HG03103 (cell line): ENCODE measurements around the gene CCDC171.

Experiments used
- ATAC-seq: cut with Tn5 transposase; IDR thresholded peaks from one replicate; pipeline ENCODE4 v1.9.1; 2021; ENCODE audit warnings: low read depth; ENCODE audit not compliant: unreplicated experiment

The CCDC171 gene

DNA sequence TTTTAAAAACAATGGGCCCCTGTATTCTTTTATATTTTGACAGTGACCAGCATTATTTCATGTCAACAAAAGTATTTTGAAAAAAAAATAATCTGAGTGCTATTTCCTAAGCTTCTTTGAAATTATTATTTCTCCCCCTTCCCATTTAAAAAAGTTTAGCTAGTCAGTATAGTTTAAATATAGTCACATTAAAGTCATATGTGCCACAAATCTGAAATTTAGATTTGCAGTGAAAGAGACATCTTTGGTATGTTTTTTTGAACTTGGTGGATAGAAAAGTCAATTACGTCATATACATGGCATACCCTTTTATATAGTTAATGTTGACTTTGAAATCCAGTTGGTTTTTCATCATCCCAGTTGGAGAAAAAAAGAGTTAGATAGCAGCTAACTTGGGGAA lies 297.0 kb downstream of the CCDC171 start:
- no peak for ATAC-seq

DNA sequence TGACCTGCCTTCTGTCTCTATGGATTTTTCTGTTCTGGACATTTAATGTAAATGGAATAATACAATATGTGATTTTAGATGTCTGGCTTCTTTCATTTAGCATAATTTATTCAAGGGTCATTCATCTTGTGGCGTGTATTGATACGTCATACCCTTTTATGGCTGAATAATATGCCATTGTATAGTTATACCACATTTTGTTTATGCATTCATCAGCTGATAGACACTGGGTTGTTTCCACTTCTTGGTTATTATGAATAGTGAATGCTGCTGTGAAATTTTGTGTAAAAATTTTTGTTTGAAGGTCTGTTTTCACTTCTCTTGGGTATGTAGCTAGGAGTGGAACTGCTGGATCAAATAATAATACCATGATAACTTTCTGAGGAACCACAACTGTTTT lies 298.9 kb downstream of the CCDC171 start:
- no peak for ATAC-seq

DNA sequence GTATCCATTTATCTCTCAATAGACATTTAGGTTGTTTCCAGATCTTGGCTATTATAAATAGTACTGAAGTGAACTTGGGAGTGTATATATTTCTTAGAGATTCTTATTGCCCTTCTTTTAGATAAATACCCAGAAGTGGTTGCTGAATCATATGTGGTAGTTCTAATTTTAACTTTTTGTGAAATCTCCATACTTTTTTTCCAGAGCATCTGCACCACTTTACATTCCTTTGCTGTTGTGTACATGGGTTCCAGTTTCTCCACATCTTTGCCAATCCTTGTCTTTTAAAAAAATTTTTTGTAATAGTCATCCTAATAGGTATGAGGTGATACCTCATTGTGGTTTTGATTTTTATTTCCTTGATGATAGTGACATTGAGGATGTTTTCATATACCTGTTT lies 303.7 kb downstream of the CCDC171 start:
- no peak for ATAC-seq

DNA sequence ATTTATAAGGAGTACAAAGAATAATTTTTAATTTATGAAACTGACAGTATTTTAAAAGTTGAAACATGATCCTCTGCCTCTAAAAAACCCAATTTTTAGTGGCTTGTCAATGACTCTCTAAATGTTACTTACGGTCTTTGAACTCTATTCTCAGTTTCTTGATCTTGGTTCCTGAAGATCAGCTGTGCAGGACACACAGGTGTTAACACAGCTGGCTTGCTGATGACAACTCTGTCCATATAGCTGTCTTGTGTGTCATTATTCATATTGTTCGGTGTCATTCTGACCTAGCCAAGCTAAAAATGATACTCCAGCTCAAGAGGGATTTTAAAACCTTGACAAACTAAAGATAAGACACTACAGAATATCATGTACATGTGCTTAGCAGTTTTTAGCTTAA lies 314.5 kb downstream of the CCDC171 start:
- ATAC-seq = no peak

DNA sequence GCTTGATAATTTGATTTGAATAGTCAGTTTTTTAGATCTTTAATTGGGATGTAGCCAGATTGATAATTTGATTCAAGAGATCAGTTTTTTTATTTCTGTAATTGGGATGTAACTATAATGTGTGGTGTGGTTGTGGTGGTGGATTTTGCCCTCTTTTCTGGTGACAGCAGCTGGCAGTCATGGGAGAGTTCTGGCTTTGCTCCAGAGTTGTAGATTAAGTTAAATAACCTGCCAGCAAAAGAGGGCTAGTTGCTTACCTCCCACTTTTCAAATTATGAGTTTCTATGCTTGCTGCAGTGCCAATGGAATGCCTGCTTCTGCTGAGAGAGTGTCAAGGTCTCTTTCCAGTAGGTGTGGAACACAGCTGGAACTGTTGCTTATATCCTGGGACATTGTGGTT lies 315.1 kb downstream of the CCDC171 start:
- ATAC-seq = no peak

DNA sequence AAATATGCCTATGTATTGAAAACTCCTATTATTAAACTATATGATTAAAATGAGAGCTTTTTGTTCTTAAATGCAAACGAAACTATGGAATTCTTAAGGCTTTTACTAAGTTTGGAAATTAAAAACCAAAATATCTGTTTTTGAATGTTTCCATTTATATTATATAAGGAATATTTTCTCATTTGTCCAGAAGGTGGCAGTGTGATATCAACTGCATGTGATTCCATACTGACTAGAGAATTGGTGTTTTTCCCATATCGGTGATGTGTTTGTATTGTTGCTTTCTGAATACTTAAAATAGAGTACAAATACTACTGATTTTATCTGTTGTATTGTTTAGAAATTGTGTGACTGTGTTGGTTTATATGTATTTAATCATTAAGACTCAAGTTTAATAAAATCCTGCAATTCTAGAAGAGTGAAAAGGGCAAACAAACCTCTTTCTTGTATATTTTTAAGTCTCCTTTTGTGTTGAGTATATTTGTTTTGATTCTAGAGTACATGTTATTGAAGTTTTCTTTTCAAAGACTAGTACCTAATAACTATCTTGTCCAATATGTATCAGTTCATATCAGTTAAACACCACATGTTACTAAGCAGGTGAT lies 320.8 kb downstream of the CCDC171 start:
- ATAC-seq = no peak

DNA sequence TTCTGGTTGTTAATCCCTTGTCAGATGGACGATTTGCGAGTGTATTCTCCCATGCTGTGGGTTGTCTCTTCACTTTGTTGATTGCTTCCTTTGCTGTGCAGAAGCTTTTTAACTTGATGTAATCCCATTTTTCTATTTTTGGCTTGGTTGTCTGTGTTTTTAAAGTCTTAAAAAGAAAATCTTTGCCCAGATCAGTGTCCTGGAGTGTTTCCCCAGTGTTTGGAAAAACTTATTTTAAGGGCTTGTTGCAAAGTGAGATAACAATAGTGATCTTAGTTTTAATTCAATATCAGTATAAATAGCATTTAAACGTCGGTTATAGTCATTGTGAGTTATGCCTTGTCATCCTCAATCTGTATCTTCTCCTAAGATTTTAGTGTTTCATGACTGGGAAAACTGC lies 329.5 kb downstream of the CCDC171 start:
- ATAC-seq = no peak

DNA sequence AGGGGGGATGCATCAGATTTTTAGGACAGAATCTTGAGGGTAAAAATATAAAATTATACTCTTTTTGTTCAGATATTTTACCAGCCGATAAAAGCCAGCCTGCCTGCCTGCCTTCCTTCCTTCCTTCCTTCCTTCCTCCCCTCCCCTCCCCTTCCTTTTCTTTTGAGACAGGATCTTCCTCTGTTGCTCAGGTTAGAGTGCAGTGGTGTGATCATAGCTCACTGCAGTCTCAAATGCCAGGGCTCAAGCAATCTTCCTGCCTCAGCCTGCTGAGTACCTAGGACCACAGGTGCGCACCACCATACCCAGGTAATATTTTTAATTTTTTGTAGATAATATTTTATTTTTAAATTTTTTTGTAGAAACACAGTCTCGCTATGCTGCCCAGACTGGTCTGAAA lies 330.0 kb downstream of the CCDC171 start:
- no peak for ATAC-seq

DNA sequence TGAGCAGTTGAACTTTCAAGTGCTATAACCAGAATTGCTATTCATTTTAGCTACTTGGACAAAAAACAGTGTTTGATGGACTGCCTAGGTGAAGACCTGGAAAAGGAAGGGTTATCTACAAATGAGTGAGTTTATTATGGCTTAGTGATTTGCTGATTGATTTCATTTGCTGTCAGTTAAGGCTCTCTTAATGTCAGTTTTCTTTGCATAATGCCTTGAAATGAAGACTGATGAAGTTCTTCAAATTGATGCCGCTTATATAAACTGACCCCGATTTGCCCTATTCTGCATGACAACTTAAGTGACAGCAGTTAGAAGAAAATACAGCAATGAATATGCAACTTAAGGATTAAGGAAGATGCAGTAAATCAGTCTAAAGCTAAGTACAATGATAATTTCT lies 332.6 kb downstream of the CCDC171 start:
- ATAC-seq = no peak

DNA sequence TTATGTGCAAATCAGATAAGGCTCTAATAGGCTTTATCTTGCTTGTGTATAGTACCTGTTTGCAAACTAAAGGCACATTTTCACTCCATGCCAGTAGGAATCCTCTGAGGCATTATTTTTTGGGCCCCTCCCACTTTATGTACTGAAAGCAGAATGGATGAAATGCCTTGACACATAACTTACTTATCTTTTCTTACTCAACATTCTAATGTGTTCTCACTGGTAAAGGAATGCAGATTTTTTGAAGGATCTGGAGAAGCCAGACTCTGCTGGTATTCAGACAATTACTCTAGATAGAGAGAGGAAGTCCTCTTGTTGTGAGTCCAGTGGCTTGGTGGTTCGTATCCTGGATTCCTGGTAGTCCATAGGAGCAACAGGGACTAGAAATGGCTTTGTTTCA lies 336.7 kb downstream of the CCDC171 start:
- ATAC-seq = no peak

DNA sequence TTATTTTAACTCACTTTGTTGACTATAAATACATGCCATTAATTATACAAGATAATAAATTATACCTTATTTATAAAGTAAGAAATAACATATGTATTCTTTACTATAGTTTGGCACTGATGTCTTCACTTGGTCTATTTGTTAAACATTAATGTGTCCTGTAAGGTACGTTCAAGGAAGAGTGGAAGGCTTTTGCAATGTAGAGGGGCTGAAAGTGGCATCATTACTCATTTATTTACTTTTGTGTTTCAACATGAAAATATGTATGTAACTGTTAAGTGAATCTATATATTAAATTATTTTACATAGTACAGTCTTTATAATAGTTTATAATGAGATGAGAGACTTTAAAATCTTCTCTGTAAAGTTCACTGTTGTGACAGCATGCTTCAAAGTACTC lies 348.7 kb downstream of the CCDC171 start:
- ATAC-seq = no peak

DNA sequence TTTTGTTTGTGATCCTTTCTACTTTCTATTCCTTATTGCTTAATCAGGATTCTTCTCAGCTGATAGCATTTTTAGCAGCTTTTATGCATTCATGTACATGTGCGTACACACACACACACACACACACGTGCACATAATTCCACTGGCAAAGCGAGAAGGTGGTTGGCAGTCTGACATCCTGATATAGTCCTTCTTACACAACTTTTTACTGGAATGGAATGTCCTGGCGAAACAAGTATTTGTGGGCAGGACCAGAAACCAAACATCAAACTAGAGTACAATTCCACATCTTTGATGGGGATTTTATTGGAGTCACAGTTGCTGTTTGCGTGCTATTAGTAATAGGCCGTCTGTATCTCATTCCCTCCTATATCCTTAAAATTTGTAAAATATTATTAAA lies 356.5 kb downstream of the CCDC171 start:
- no peak for ATAC-seq

DNA sequence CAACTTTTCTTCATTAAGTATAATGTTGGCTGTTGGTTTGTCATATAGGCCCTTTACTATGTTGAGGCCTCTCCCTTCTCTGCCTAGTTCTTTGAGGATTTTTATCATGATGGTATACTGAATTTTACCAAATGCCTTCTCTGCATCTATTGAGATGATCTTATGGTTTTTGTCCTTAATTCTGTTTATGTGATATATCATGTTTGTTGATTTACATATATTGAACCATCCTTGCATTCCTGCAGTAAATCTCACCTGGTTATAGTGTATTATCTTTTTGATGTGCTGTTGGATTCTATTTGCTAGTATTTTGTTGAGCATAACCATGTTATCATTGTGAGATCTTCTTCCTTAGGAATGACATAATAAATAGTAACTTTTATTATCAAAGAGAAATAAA lies 362.9 kb downstream of the CCDC171 start:
- ATAC-seq = no peak

DNA sequence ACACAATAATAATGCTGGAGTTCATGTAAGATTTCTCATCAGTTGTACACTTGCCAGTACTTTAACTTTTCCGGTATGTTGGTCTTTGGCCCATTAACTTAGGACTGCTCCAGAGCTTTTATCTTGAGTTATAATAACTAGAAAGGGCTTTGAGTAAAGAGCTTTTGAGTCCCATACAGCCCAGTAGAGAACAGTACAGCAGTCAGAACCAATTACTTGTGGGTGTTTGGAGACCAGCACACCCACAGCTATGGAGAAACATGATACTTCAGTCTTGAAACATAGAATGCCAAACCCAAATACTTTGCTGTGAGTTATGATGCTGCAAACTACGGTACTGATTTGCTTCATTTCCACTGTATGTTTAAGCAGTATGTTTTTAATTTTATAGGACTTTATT lies 374.3 kb downstream of the CCDC171 start:
- no peak for ATAC-seq

DNA sequence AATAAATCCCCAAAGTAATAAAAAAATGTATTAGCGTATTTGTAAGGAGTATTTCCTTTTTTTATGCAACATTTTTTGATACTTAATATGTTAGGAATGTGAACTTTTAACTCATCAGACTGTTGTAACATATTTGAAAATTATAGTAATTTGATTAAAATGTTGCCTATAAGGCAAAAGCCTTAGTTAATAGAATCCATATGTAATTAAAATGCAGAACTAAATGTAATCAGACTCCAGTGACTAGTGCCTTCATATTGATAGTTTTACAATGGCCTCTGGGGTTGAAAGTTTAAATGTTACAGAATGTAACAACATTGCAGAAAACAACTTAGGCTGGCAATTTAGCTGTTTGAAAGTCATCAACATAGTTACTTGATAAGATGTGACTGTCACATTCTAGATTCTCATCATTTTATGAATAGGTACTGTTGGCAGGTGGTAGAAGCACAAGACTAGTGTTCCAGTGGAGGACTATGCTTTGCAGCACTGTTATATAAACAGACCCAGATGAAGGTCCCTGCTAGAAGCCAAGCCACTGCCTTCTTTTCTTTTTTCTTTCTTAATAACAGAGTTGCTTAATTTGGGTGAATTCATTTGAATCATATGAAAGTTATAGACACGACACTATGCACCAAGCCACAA lies 382.9 kb downstream of the CCDC171 start:
- no peak for ATAC-seq

DNA sequence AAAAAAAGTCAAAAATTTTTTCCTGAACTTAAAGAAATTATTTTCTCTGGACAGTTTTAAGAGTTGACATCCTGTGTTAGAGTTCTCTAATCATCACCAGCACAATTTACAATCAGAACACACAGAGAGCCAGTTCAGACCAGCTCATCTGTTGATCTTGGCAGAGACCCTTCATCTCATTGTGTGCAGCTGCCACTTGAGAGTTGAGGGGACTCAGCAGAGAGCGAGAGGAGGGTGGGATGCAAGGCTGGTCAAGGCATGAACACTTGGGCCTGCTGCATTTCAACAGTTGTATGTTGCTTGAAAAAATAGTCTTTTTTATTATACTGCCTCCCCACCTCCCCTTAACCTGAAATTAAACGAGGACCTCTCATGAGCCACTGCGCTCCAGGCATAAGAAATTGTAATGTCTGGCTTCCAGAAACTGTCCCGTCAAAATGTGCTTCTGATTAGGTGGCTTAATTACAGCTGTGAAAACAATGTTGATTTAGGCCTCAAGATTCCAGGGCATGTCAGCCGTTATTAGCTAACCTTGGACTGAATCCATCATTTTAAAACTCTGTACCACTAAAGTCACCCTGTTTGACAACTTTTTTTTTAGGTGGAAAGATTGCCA lies 383.6 kb downstream of the CCDC171 start:
- no peak for ATAC-seq

DNA sequence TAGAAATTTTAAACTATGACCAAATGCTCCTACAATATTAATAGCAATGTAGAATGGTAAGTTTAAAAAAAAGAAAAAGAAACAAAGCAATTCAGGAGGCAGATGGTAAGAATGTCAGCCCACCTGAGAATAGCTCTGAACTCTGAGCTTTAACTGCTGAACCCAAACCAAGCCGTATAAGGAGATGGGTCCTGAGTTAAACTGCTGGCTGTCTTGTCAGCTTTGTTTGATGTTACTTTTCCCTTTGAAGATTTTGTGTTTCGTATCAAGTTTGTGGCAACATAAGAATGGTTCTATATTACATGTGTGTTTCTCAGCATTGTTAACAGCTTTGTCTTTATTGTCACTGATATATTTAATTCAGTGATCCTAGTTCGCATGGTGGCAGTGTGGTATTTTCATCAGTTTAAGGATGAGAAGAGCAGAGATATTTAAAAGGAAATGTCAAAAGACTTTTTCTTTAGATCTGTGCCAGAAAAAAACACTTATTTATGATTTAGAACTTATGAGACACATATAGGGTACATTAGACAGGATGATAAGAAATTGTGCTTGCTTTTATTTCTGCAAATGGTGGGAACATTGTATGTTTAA lies 390.1 kb downstream of the CCDC171 start:
- no peak for ATAC-seq

DNA sequence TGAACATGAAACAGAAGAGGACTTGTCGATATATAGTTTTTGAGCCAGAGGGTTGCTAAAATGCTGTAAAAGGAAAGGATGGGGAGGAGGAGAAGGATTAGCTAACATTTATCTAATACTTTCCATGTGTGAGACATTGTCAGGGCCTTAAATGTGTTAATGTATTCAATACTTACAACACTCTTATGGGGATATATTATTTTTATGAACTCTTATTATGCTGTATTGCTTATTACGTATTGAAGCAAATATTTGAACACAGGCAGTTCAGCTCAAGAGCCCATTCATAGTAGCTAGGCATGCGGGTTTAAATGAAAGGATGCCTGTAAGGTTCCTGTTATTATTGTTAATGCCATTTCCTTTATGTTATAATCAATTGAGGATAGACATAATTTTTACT lies 391.5 kb downstream of the CCDC171 start:
- no peak for ATAC-seq

DNA sequence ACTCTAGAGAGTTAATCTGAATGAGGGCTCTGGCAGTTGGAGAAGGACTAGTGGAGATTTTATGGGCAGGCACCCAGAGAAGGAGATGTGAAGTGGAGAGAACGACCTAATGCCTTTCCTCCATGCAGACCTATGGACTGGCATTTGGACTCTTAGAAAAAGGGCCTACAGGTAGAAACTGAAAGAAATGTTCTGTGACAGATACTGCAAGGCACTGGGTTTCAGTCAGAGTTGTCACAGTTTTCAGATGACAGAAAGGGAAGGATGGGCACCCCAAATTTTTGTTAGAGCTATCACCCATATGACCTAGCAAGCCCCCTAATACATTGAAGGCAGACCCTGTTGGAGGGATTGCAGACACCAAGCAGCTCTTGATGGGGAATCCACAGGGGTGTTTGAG lies 406.8 kb downstream of the CCDC171 start:
- ATAC-seq = no peak

DNA sequence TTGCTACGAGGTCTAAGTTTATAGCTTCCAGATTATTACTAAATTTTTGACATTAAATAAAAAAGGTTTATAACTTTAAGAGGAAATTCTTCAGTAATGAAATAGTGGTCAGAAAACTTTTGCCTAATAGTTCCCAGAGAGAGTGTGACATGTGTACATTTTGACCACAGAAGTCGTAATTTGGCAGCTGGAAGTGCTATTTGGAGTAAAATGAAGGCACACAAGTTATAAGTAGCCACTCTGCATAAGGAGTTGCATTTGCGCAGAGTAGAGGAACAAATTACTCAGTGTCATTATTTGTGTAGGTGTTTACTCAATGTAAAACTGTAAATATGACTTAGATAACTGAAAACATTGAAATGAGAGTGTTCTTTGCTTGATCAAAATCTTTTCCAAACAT lies 408.4 kb downstream of the CCDC171 start:
- no peak for ATAC-seq

DNA sequence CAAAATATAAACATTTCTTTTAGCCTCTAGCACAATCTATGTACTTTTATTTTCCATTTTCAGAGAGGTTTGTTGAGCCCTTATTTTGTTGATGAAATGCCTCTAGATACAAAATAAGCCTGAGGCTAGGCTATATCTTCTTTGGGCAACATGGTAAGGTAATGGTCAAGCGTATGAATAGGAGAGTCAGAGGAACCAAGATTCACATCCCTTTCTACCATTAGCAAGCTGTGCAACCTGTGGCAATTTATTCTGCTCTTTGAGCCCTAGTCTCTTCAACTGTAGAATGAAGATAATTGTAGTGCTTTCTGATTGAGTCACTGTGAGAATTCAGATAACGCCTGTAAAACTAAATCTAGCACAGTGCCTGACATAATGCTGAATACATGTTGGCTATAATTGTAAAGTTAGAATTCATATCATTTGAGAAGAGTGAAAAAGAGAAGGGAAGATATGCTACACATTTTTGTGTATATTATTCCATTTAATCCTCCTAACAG lies 412.5 kb downstream of the CCDC171 start:
- no peak for ATAC-seq

DNA sequence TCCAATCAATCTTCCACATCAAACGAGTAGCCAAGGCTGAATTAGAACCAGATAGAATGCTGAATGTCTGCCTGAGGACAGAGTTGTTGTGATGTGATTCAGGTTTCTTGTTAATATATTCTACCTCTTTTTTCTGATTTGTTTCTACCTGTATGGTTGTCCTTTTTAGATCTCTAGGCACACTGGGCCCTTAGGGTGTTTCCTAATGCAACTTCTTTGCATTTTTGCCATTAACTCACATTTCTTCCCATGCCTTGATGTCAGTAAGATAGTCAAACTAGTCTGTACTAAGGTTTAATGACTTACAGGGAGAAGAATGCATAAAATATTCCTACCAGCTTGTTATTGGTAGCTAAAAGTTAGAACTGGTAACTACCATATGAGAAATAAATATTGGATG lies 413.6 kb downstream of the CCDC171 start:
- ATAC-seq = no peak
